IPS DF 6.9 (cell line): ENCODE measurements around the gene ECI1.

Experiments used
- DNase-seq: peaks from one replicate; pipeline ENCODE4 v3.0.0-alpha.2; 2013; ENCODE audit warnings: low read depth, low spot score
- H3K27ac ChIP-seq: one replicate; pipeline ENCODE4 v1.5.1; 2013; ENCODE audit warnings: low read length, control low read depth
- H3K27me3 ChIP-seq: 2 replicates; pipeline ENCODE4 v1.6.1; 2013; ENCODE audit warnings: mild to moderate bottlenecking, low read length; ENCODE audit not compliant: control insufficient read depth, insufficient read depth
- H3K36me3 ChIP-seq: 2 replicates; pipeline ENCODE4 v1.6.1; 2013; ENCODE audit warnings: low read length; ENCODE audit not compliant: control insufficient read depth, insufficient read depth
- H3K4me1 ChIP-seq: 2 replicates; pipeline ENCODE4 v1.6.1; 2013; ENCODE audit warnings: low read length; ENCODE audit not compliant: control insufficient read depth, insufficient read depth
- H3K4me3 ChIP-seq: 2 replicates; pipeline ENCODE4 v1.5.1; 2013; ENCODE audit warnings: mild to moderate bottlenecking, low read length
- H3K9me3 ChIP-seq: 2 replicates; pipeline ENCODE4 v1.6.1; 2013; ENCODE audit warnings: low read length, inconsistent platforms; ENCODE audit not compliant: control insufficient read depth, insufficient read depth
- WGBS: extraction: QIAGEN DNeasy Blood & Tissue Kit; methylation state at CpG from one replicate; pipeline ENCODE4 v1.1.7; 2013; ENCODE audit warnings: mixed read lengths, missing lambda C conversion rate; ENCODE audit not compliant: insufficient read length, insufficient coverage; 5-methylcytosine and 5-hydroxymethylcytosine counted together

Gene ECI1

GRCh38 chr16:2233046-2233775 is 18.2 kb downstream of the ECI1 start:
- DNase-seq = no peak
- Histone ChIP-seq H3K4me3 (no peak overlapping the region), H3K9me3 (no peaks in the 10 kb centered on the region), H3K4me1 (peaks cover 2% of the 10 kb centered on the region), H3K36me3 (peaks cover 36% of the 10 kb centered on the region), H3K27me3 (no peaks in the 10 kb centered on the region; the same call in 1 of the 2 replicates), H3K27ac (no peak overlapping the region)
- no CpG with 5 or more reads among the region's 28 CpGs for WGBS

GRCh38 chr16:2232094-2232990 is 19.0 kb downstream of the ECI1 start:
- no peaks in the 10 kb centered on the region for H3K9me3 ChIP-seq
- no peak overlapping the region for H3K4me3 ChIP-seq
- no peak overlapping the region for H3K27ac ChIP-seq
- no CpG with 5 or more reads among the region's 41 CpGs for WGBS
- no peaks in the 10 kb centered on the region; the same call in 1 of the 2 replicates for H3K27me3 ChIP-seq
- DNase-seq = no peak
- peaks cover 36% of the 10 kb centered on the region for H3K36me3 ChIP-seq
- no peaks in the 10 kb centered on the region; the same call in 1 of the 2 replicates for H3K4me1 ChIP-seq

GRCh38 chr16:2231016-2231931 is 20.1 kb downstream of the ECI1 start:
- no peak for DNase-seq
- Histone ChIP-seq H3K4me1 (no peaks in the 10 kb centered on the region), H3K36me3 (peaks cover 36% of the 10 kb centered on the region), H3K27me3 (no peaks in the 10 kb centered on the region; the same call in 1 of the 2 replicates), H3K4me3 (no peak overlapping the region), H3K9me3 (no peaks in the 10 kb centered on the region), H3K27ac (no peak overlapping the region)
- WGBS = no CpG with 5 or more reads among the region's 29 CpGs

GRCh38 chr16:2230376-2230775 is 21.0 kb downstream of the ECI1 start:
- no peak overlapping the region for H3K4me3 ChIP-seq
- H3K4me1 ChIP-seq = no peaks in the 10 kb centered on the region
- no peak for DNase-seq
- H3K27me3 ChIP-seq = no peaks in the 10 kb centered on the region
- no CpG with 5 or more reads among the region's 13 CpGs for WGBS
- H3K36me3 ChIP-seq = peaks cover 35% of the 10 kb centered on the region
- H3K27ac ChIP-seq = no peak overlapping the region
- no peaks in the 10 kb centered on the region for H3K9me3 ChIP-seq

GRCh38 chr16:2229632-2230250 is 21.6 kb downstream of the ECI1 start:
- Histone ChIP-seq H3K27me3 (no peaks in the 10 kb centered on the region), H3K36me3 (peaks cover 28% of the 10 kb centered on the region)
- WGBS = no CpG with 5 or more reads among the region's 23 CpGs

GRCh38 chr16:2229091-2229490 is 22.3 kb downstream of the ECI1 start:
- no CpG with 5 or more reads among the region's 12 CpGs for WGBS
- Histone ChIP-seq H3K36me3 (peaks cover 23% of the 10 kb centered on the region), H3K9me3 (no peaks in the 10 kb centered on the region)

More at GRCh38 chr16:2229632-2230250, 21.6 kb downstream of the ECI1 start:
- Histone ChIP-seq H3K9me3 (no peaks in the 10 kb centered on the region), H3K27ac (no peak overlapping the region), H3K4me1 (no peaks in the 10 kb centered on the region), H3K4me3 (no peak overlapping the region)
- no peak for DNase-seq

GRCh38 chr16:2228161-2228824 is 23.1 kb downstream of the ECI1 start:
- H3K4me3 ChIP-seq = no peak overlapping the region
- WGBS = no CpG with 5 or more reads among the region's 25 CpGs
- no peaks in the 10 kb centered on the region for H3K27me3 ChIP-seq
- no peak overlapping the region for H3K27ac ChIP-seq
- no peaks in the 10 kb centered on the region for H3K4me1 ChIP-seq
- DNase-seq = no peak
- H3K9me3 ChIP-seq = no peaks in the 10 kb centered on the region
- H3K36me3 ChIP-seq = peaks cover 18% of the 10 kb centered on the region

More at GRCh38 chr16:2229091-2229490, 22.3 kb downstream of the ECI1 start:
- no peaks in the 10 kb centered on the region for H3K4me1 ChIP-seq
- H3K27me3 ChIP-seq = no peaks in the 10 kb centered on the region
- no peak overlapping the region for H3K27ac ChIP-seq
- no peak overlapping the region for H3K4me3 ChIP-seq
- DNase-seq = no peak

GRCh38 chr16:2226918-2227317 is 24.5 kb downstream of the ECI1 start:
- Histone ChIP-seq H3K27ac (no peak overlapping the region), H3K4me1 (no peaks in the 10 kb centered on the region), H3K9me3 (no peaks in the 10 kb centered on the region), H3K4me3 (no peak overlapping the region), H3K27me3 (no peaks in the 10 kb centered on the region), H3K36me3 (peaks cover 12% of the 10 kb centered on the region)
- DNase-seq = no peak
- WGBS = no CpG with 5 or more reads among the region's 6 CpGs

GRCh38 chr16:2226245-2226793 is 25.1 kb downstream of the ECI1 start:
- DNase-seq = no peak
- no peaks in the 10 kb centered on the region for H3K27me3 ChIP-seq
- peaks cover 8% of the 10 kb centered on the region for H3K36me3 ChIP-seq
- H3K27ac ChIP-seq = no peak overlapping the region
- H3K4me3 ChIP-seq = no peak overlapping the region
- no peaks in the 10 kb centered on the region for H3K4me1 ChIP-seq
- WGBS = no CpG with 5 or more reads among the region's 9 CpGs
- no peaks in the 10 kb centered on the region for H3K9me3 ChIP-seq
